Activated gamma-delta T cell treated with Interleukin-2 at 50 U/mL for 16 hours (primary cell): ENCODE data around the gene HOXD10.

Experiments
- DNase-seq: peaks from one replicate; pipeline ENCODE4 v3.0.0-alpha.2; 2020

The HOXD10 gene

DNA sequence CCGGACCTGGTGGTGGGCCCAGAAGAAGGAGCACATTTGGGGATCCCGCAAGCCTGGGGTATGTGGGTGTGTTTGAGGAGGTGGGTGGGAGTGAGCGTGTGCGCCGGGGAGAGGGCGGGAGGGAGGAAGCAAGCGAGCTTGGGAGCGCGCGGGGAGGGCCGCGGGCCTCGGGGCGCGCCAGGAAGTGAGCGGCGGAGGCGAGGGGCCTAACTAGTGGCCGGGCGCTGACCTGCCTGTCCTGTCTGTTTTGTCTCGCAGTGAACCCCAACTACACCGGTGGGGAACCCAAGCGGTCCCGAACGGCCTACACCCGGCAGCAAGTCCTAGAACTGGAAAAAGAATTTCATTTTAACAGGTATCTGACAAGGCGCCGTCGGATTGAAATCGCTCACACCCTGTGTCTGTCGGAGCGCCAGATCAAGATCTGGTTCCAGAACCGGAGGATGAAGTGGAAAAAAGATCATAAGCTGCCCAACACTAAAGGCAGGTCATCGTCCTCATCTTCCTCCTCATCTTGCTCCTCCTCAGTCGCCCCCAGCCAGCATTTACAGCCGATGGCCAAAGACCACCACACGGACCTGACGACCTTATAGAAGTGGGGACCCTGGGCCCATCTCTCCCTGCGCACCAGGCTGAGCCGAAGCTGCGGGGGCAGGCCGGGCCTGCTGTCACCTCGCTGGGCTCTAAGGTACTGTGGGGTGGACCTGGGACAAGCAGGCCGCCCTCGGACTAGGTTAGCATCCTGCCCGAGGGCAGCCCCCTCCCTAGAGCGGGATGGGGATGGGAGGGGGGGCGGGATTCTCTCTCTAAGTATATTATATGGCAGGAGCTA, 36.0 kb downstream of the HOXD10 start:
- no peak for DNase-seq

DNA sequence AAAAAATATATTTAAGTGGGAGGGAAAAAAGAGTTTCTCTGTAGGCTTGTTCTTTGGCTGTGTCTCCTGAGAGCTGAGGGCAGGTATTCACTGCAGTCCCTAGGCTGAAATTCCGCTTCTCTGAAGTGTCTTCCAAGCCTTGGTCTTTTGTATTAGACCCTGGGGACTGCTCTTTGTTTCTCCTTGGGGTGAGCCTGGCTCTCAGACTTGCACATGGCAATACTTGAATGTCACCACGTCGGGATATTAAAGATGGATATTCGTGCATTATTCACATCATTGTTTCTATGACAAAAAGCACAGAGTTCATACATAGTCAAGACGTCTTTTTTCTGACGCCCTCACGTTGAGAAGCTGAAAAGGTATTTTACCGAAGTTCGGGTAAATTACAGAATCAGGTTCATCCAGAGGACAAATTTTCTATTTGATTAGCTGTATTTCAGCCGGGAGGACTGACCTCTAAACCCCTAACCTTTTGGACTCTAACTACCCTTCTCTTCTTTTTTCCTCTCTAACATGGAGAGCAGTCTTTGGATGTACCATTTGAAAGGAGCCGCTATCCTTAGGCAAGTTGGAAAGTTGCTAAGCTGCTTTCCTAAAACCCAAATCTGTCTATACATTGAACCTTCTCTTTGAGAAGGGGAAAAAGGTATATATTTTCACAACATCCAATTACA, 38.1 kb downstream of the HOXD10 start:
- DNase-seq = no peak

DNA sequence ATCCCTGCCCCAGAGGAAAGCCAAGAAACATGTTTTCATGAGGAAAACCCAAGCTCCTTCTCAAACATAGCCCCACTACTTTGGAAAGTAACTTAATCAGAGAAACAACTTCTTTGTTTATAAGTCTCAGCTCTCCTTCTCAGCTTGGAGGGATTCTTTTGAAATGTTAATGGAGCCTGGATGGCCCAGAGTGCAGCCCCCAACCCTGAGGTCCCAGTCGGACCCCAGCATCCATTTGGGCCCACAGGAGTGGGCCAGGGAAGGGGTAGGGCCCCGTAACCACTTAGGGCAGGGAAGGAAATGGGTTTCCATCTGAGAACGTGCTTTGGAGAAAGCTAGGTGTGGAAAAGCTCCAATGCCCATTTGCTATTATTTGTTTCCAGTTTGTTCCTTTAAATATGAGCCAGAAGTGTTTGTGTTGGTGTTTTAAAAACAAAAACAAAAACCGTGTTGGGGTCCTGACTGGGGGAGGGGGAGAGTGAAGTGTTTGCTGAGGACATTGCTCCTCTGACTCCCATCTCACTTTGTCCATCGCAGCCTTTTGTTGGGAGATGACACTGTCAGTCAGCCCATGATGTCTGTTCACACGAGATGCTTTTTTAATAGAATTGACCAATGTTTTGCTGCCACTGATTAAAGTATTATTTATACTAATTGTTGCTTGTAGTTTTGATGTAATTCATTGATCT, 38.9 kb downstream of the HOXD10 start:
- DNase-seq = no peak

DNA sequence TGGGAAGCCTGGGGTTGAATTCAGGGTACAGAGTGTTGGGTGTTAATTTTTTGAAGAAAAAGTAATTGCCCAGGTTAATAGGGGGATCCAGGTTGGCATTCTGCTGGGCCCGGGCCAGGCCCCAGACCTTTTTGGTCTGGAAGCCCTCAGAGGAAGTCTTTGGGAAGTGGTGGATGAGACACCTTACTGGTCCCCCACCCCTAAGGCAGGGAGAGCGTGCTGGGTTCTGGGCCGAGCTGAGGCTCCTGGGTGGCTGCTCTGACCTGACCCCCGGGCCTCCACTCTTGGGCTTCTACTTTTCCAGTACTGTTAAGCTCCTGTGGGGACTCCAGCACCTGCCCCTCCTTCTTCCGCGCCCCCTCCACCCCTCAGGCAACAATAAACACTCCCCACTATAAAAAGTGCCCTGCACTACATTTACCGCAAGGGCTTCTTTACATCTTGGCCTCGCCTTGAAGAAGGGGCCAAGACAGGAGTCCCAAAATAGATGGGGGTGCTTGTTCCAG, 39.8 kb downstream of the HOXD10 start:
- DNase-seq = no peak

DNA sequence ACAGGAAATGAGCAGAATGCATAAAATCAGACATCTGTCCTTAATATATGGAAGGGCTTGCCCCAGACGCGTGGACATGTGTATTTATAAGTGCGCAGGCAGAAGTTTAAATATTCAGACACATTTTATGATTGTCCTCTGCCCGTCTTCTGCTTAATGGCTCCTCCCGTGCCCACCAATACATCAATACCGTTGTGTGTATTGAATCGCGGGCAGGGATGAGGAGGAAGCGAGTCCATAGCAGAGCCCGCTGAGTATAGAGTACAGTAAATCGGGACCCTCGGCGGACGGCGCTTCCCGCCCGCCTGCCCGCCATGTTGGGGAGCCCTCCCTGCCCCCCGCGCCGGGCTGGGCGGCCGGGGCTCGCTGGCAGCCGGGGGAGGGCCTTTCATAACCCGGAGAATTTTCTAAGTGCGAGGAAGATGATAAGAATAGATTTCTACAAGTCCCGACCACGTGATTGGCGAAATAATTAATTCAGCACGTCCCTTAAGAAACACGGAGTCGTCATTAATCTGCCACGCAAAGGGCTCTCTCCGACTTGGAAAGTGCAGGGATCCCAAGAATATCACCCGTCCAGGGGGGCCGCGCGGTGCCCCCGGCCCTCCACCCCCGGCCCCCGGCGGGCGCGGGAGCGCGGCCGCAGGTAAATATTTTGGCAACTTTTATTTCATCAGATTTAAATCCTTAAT, 40.4 kb downstream of the HOXD10 start, which contains the start of gene HOXD3:
TSS of gene HOXD3 (plus strand) at position 501 of the 692 bp plus-strand sequence. CDS start 11,808 bp downstream, outside the sequence.
- no peak for DNase-seq

DNA sequence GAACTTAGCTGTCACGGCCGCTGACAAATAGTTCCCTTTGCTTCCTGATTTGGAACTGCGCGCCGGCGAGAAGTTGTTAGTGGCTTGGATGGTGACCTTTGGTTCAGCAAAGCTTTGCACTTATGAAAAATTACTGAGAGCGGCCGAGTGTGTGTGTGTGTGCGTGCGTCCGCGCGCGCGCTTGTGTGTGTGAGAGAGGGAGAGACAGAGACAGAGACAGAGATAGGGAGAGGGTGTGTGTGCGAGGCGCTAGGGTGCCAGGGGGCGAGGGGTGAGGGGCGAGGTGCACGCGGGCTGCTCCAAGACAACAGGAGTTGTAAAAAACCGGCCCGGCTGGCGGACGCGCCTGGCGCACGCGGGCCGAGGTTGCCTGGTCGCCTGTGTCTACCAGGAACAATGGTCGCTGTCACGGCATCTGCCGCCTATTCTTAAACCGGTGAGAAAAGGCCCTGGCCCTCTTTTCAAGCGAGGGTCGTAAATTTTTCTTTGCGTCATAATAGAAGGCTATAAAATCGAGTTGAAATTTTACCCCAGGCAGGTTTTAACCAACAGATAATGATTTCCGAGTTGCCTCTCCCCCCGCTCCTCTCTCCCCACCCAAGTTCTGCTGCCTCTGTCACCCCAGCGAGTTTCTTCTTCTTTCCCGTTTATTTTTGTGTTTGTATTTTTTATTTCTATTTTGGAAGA, 41.1 kb downstream of the HOXD10 start:
- no peak for DNase-seq

DNA sequence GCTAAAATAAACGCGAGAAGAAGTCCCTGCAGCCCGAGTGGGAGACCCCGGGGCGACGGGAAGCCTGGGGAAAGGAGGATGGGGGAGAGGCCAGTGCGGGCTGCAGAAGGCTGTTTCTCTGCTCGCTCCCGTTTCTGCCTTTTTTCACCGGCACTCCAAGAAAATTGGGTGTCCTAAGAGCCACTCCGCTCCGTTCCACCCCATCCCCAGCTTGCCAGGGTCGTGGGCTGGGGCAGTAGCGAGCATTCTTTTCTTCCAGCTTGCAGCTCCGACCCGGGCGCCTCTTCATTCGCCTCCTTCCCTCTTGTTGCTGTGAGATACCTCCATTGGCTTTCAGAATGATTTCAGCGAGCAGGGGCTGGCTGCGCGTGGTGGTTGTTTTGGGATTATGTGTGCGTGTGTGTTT, 41.6 kb downstream of the HOXD10 start:
- no peak for DNase-seq

DNA sequence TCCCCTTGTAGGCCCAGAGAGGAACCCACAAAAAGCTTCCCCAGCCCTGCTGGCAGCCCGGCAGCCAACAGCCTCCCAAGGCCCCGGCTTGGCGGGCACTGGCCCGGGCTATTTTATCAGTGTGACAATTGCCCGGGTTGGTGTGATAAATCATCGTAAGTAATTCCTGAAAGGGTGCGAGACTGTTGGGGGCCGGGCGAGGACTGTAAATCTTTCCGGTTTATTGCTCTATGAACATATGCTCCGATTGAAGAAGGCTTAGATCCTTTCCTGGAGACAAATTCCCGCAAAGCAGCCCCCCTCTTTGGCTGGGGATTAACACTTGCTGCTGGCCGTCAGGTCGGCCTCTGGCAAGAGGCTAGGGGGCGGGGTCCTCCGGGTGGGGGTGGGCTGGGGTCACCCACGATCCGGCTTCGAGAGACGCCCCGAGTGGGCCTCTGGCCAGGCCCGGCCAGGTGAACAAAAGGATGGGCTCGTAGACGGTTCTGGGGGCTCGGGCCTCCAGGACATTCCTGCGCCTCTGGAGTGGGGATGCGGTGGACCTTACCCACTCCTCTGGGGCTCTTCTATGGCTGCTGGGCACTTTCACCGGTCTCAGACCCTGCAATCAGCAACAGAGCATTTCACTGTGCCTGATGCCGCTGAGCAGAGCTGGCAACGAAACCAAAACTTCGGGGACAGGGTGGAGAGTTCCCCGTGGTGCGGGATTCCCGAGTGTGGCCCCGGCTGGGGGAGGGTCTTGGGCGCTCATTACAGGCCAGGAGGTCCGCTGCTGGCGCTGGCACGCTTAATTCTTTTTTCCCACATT, 42.5 kb downstream of the HOXD10 start:
- DNase-seq = no peak

DNA sequence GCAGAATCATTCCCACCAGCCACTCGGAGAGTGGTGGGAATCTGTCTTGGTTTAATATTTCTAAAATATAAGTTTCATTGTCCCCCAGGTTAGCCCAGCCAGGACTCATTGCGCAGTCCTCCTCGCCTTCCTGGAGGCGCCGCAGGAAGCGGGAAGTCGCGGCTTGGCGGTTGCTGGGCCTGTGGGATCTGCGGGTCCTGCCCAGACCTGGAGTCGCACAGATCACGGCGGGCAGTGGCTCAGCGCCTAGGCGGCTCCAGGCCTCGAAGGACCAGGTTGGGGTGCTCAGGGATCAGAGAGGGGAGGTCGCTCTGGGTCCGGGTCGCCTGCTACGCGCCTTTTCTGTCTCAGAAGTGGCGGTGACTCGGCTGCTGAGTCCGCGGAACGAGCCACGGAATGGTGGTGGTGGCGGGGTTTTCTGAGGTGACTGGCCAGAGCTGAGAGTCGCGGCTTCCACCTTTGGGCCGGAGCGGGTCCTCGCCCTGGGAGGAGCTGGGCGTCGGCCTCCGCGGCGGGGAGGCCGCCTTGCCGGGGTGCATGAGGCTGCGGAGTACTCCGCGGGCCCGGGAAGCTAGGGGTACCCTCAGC, 43.2 kb downstream of the HOXD10 start:
- no peak for DNase-seq

DNA sequence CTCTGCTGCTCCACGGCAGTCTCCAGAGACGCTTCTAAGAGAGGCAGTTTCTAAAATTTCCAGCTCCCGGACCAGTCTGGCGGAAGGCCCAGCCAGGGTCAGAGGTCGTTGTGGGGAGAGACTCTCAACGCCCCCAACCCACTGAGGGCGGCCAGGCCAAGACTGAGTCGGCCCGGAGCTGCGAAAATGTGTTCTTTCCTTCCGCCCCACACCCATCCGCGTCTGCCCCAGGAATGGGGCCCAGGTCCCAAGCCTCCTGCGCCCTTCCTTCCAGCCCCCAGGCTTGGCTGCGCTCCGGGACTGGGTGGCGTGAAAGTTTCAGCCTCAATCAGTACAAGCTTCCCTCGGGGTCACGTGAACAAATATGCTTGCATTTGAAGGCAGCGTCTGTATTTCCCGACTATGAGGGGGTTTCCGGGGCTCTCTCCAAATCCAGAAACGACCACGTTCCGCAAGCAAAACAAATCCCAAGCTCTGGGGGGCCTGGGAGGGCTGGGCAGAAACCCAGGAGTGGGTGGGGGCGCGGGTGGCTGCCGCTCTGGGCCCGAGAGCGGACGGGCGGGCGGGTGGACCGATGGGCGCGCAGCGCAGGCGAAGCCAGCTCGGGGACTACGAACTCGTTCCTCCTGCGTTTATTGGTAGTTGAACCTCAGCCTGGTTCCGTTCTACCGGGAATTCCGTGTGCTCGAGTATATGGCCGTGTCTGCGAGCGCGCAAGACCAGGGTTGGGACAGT, 43.8 kb downstream of the HOXD10 start:
- DNase-seq = no peak

DNA sequence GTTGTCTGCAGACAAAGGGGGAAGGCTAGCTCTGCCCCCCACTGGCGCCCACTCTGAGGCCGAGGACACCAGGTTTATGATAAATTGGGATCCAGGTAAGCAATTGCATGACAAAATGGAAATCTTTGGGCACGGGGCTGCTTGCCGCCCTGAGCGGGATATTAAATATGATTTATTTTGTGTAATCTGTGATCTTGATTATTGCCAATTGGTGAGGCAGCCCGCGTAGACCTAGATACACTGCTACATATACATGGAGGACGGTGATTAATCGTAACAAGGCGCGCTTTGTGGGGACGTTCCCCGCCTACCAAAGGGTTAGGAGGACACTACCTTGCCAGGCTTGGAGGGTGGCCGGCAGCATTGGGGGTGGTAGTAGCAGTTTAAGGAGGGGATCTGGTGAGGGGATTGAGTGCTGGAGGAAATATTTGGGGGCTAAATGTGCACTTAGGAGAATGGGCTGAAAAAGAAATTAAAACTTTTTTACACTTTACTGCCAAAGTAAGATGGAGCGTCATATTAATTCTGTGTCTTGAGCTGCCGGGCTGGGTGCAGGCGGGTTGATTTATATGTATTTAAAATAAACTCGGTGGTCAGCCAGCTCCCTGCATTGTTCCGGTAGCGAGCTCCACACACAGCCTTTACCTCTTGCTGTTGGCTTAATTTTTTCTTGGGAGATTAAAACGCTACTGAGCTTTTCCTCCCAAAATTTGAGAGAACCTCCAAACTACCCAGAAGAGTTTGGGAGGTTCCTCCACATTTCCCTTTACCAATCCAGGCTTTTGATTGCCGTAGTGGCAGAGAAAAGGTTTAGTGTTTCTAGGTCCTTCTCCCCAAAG, 44.6 kb downstream of the HOXD10 start:
- no peak for DNase-seq

DNA sequence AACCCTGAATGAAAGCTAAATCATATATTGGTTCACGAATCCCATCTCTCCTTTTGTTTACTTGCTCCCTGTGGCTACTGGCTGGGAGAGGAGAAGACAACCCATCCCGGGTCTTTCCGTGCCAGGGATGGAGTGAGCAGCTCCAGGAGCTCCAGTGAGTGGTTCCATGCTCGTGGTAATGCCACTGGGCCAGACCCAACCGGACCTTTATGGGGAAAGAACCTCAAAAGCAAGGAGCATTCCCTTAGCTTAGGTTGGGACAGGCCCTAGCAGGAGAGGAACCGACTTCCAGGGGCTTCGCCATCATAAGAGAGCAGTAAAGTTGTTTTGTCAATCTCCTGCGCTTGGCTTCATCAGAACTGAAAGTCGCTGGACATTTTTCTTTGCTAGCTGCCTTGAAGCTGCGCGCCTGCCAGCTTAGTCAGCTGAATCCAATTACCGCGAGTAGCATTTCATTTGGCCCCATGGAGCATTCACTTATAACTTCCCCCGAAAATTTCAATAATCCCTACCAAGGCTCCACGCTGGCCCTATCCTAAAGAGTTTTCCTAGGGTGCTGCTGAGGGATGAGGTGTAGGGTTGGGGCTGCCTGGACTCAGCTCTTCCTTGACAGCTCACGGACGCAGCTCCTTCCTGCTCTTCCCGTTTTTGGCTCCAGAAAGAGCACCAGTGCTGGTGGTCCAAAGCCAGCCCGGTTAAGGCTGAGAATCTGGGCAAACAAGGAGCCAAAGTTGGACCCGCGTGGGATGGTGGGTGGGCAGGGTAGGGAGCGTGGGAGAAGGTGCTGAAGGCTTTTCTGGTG, 45.4 kb downstream of the HOXD10 start:
- no peak for DNase-seq

DNA sequence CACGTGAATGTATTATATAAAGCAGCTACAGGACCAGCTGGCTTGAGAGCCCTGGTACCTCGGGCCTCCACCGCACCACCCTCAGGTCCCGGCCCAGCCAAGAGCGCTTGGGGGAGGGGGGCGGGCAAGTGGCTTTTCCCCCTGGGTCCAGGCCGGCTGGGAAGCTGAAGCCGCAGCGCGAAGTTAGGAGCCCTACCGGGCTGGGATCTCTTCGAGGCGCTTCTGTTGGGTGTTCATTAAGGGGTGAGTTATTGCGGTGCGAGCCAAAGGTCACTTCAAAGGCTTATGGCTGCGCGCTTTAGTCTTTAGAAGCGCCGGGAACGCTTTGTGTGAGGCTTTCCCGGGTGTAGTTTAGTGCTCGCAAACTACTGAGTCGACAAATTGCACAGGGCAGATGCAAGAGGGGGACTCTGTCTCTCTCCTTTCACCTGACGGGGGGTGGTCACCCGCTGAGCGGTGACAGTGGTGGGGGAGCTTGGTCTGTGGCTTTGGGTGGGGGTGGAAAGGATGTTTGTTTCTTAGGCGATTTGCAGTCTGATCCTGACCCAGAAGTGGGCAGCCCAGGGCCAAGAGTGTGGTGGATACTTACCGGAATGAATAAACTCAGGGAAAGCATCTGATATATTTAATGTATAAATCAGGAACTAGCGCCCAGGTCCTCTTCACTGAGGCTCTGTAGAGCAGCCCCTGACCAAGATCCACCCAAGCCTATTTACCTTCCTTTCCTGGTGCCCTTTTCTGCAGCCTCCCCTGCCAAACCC, 46.5 kb downstream of the HOXD10 start:
- no peak for DNase-seq

DNA sequence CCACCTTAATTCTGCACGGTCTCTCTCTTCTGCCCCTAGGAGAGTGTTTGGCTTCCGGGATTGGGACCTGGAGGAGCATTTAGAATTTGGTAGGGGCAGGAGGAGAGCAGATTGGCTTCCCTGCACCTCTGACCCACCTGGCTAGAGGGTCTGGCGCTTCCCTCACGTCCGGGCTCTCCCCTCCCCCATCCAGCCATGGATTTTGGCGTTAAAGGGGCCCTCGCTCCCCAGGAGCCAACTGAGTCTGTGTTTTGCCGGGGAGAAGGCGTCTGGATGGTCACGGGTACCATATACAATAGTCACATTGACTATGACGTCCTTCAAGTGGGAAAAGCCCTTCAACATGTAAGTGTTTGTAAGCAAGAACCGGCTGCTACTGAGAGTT, 47.1 kb downstream of the HOXD10 start:
- no peak for DNase-seq

DNA sequence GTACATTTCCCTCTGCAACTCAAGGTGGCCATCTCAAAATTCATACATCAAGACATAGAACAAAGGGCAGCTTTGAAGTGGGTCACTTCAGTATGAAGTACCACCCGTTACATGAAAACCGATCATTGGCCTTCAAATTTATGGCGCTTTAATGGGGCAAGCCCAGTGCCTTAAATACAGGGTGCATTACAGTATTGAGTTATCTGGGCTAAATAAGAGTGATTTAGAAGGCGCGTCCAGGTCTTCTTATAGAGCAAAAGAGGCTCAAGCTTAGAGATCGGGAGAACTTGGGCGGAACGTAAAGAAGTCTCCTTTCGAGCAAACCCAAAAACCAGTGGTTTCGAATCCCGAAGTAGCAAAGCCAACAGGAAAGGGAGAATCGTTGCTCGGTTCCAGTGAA, 47.6 kb downstream of the HOXD10 start:
- DNase-seq = no peak

DNA sequence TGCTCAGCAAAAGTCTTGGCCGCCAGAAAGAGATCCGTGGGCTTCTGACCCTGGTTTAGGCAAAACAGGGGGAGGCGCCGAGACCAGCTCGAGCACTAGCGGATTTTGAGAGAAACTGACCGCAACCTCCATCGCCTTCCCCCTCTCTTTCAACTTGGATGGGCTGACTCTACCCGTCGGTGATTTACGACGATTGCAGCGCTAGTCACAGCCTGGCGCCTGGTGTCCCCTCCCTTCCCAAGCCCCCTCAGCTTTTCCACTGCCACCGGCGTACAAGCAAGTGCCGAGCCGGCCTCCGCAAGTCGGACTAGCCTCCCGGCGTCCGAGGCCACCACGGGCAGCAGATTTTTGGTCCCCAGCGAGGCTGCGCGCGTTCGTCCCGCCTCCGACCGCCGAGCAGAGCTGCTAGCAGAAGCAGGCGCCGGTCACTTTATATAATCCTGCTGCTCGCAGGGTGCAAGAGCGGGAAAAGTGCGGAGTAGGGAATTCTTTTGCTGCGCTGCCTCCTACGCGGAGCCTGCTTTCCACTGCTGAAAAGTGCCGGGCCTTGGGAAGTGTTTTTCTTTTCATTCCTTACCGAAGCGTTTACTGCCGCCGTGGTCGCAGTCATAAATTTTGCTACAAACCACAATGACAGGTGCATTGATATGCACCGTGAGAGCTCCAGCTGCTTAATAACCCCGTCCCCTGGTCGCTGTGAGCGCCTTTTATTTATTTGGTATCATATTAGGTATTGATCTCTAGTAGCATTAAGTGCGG, 48.2 kb downstream of the HOXD10 start:
- DNase-seq = no peak
